ENCODE results near the gene HIP1. TPM values are rescaled to one million over a fixed set of nuclear protein-coding genes. Genes with fewer than 3 reads are reported as not detected.

HIP1 gene
- polyA plus RNA-seq, 1 of the 3 experiments (the other 2 are of a cell fraction), result 11.3 TPM

- Histone ChIP-seq H3K79me2 (ENCODE audit: insufficient read depth) (no peaks in the 10 kb centered on the region), H2AFZ (ENCODE audit: low read depth) (no peak overlapping the region), H3K27me3 (ENCODE audit: insufficient read depth) (no peaks in the 10 kb centered on the region), H3K27ac (ENCODE audit: low read depth in 2 of 2, low read length in 1 of 2) (no peak overlapping the region), H3K4me2 (no peak overlapping the region), H3F3A (replicated peaks; ENCODE audit: insufficient read depth) (peaks cover 5% of the 10 kb centered on the region), H3K9ac (no peak overlapping the region), H3K9me3 (no peaks in the 10 kb centered on the region), H3K4me3 (ENCODE audit: low read depth in 2 of 2, low read length in 1 of 2) (no peak overlapping the region), H3K36me3 (replicated peaks in 1 of 2; ENCODE audit: control insufficient read depth in 1 of 2, insufficient read depth in 2 of 2, low read length in 1 of 2) (peaks cover 0 to 3% of the 10 kb centered on the region in 2 experiments), H3K4me1 (ENCODE audit: control insufficient read depth in 1 of 2, insufficient read depth in 2 of 2, low read depth in 1 of 2, low read length in 1 of 2) (no peaks in the 10 kb centered on the region), H4K20me1 (ENCODE audit: insufficient read depth) (peaks cover 4% of the 10 kb centered on the region; the same call in 1 of the 2 replicates), H3K9me2 (no peaks in the 10 kb centered on the region)
- DNase-seq, result no peak
- no peak for TF ChIP-seq RCOR1 (IDR thresholded peaks at IDR 0.05; ENCODE audit: low read length)
- no peak for TF ChIP-seq YY1 (IDR thresholded peaks at IDR 0.05; ENCODE audit: low read depth)
- no peak for TF ChIP-seq RAD21 (IDR thresholded peaks at IDR 0.05; ENCODE audit: low read length)
- TF ChIP-seq FOXM1 (IDR thresholded peaks at IDR 0.05; ENCODE audit: low read depth), result no peak
- TF ChIP-seq PBX3 (IDR thresholded peaks at IDR 0.05), result no peak
- TF ChIP-seq TCF12 (IDR thresholded peaks at IDR 0.05), result no peak
- no peak for TF ChIP-seq TEAD4 (IDR thresholded peaks at IDR 0.05; ENCODE audit: borderline replicate concordance, insufficient read depth)
- 98% methylated on average over 2 of the region's 2 CpGs for WGBS (ENCODE audit: low lambda C conversion rate)
- POLR2A ChIA-PET, result no interaction called here
- CTCF ChIA-PET, result interaction anchor here (0.7 kb wide), 1 partner anchor 16 kb away, joined by 3 read pairs; no protein-coding TSS in a partner anchor
These were observed 148.3 kb downstream of the HIP1 start for GRCh38 chr7:75590373-75591005.

GRCh38 chr7:75584354-75584753, 154.4 kb downstream of the HIP1 start:
- DNase-seq, result no peak
- H3K9me2 ChIP-seq, result no peaks in the 10 kb centered on the region
- no peak overlapping the region for H3K9ac ChIP-seq
- H3K27ac ChIP-seq (ENCODE audit: low read depth in 2 of 2, low read length in 1 of 2), result no peak overlapping the region
- no peaks in the 10 kb centered on the region for H3K79me2 ChIP-seq (ENCODE audit: insufficient read depth)
- no peak for TF ChIP-seq REST (IDR thresholded peaks at IDR 0.05; ENCODE audit: low read depth, low read length)
- no peak for TF ChIP-seq EP300 (IDR thresholded peaks at IDR 0.05; ENCODE audit: borderline replicate concordance in 1 of 2, low read depth in 1 of 2, low read length in 1 of 2)
- no peak for TF ChIP-seq GATA2 (CRISPR knock-in tag; IDR thresholded peaks at IDR 0.05)
- no peak for TF ChIP-seq ELF1 (IDR thresholded peaks at IDR 0.05)
- TF ChIP-seq TAF1 (IDR thresholded peaks at IDR 0.05; ENCODE audit: borderline replicate concordance, low read depth, low read length), result no peak
- TF ChIP-seq TEAD4 (IDR thresholded peaks at IDR 0.05; ENCODE audit: borderline replicate concordance, insufficient read depth), result no peak
- TF ChIP-seq FOSL2 (IDR thresholded peaks at IDR 0.05; ENCODE audit: borderline replicate concordance, low read depth), result no peak
- no peak for TF ChIP-seq CHD2 (IDR thresholded peaks at IDR 0.05; ENCODE audit: low read length, partially characterized antibody)
- no peak for TF ChIP-seq SMC3 (IDR thresholded peaks at IDR 0.05; ENCODE audit: low read depth, low read length)
- TF ChIP-seq FOXJ3 (CRISPR knock-in tag; IDR thresholded peaks at IDR 0.05), result no peak
- TF ChIP-seq JUND (IDR thresholded peaks at IDR 0.05), result no peak
- no peak for TF ChIP-seq MXI1 (IDR thresholded peaks at IDR 0.05; ENCODE audit: low read depth, low read length)
- no peak for TF ChIP-seq RFX5 (IDR thresholded peaks at IDR 0.05; ENCODE audit: low read length)
- TF ChIP-seq NRF1 (IDR thresholded peaks at IDR 0.05; ENCODE audit: low read depth, low read length), result no peak
- no peak for TF ChIP-seq MAX (IDR thresholded peaks at IDR 0.05; ENCODE audit: low read depth)
- TF ChIP-seq PBX3 (IDR thresholded peaks at IDR 0.05), result no peak
- 98% methylated on average over 5 of the region's 5 CpGs for WGBS (ENCODE audit: low lambda C conversion rate)
- H3K4me1 ChIP-seq (ENCODE audit: control insufficient read depth in 1 of 2, insufficient read depth in 2 of 2, low read depth in 1 of 2, low read length in 1 of 2), result no peaks in the 10 kb centered on the region
- ChIA-PET CTCF (interaction anchor here (0.6 kb wide), 1 partner anchor 33 kb away, joined by 3 read pairs; no protein-coding TSS in a partner anchor), POLR2A (no interaction called here)
- H3K36me3 ChIP-seq (replicated peaks in 1 of 2; ENCODE audit: control insufficient read depth in 1 of 2, insufficient read depth in 2 of 2, low read length in 1 of 2), result no peaks in the 10 kb centered on the region
- H3F3A ChIP-seq (replicated peaks; ENCODE audit: insufficient read depth), result peaks cover 5% of the 10 kb centered on the region
- no peaks in the 10 kb centered on the region for H3K9me3 ChIP-seq
- H3K4me3 ChIP-seq (ENCODE audit: low read depth in 2 of 2, low read length in 1 of 2), result no peak overlapping the region
- H4K20me1 ChIP-seq (ENCODE audit: insufficient read depth), result peaks cover 4% of the 10 kb centered on the region; the same call in 1 of the 2 replicates
- no peaks in the 10 kb centered on the region for H3K27me3 ChIP-seq (ENCODE audit: insufficient read depth)
- H3K4me2 ChIP-seq, result no peak overlapping the region
- no peak overlapping the region for H2AFZ ChIP-seq (ENCODE audit: low read depth)
